MCF 10A (cell line): ENCODE results near the gene FAM151B. TPM values are rescaled to one million over a fixed set of nuclear protein-coding genes. Genes with fewer than 3 reads are reported as not detected.
"Not testable (repeated sequence)": the region's sequence is repeated elsewhere in the genome, so short reads cannot be mapped to it uniquely, and the experiment has no call there.

Experiments used
- BruUV-seq: library from RNA; stranded (reverse); fragments of 400-500 nt; replicated peaks from 2 replicates; lab custom pipeline; 2021; lab: Mats Ljungman, UMichigan
- CTCF ChIA-PET: fragments of 300-600 bp; sonication (Branson Sonifier 250); formaldehyde crosslinking; extraction: SDS; loops from one replicate; lab custom pipeline; 2021; ENCODE audit warnings: antibody characterized with exemption, inconsistent platforms; lab: Yijun Ruan, JAX
- POLR2A ChIA-PET: fragments of 300-600, 350-650 bp; sonication (Branson Sonifier 250); formaldehyde crosslinking; extraction: SDS; loops from one replicate; lab custom pipeline; 2020; ENCODE audit warnings: antibody characterized with exemption, inconsistent platforms; lab: Yijun Ruan, JAX
- DNase-seq: peaks from one replicate; pipeline ENCODE4 v3.0.0-alpha.2; 2018; ENCODE audit not compliant: unreplicated experiment
- H3K27ac Mint-ChIP-seq: one replicate; pipeline ENCODE4 v1.8.0; 2022; ENCODE audit warnings: mild to moderate bottlenecking, low read depth, mixed read lengths; ENCODE audit not compliant: unreplicated experiment
- H3K27me3 Mint-ChIP-seq: one replicate; pipeline ENCODE4 v1.8.0; 2022; ENCODE audit warnings: mixed read lengths; ENCODE audit not compliant: insufficient read depth, unreplicated experiment
- H3K36me3 Mint-ChIP-seq: one replicate; pipeline ENCODE4 v1.8.0; 2022; ENCODE audit warnings: mild to moderate bottlenecking, moderate library complexity, mixed read lengths; ENCODE audit not compliant: insufficient read depth, unreplicated experiment
- H3K4me1 Mint-ChIP-seq: one replicate; pipeline ENCODE4 v1.8.0; 2022; ENCODE audit warnings: mixed read lengths; ENCODE audit not compliant: insufficient read depth, unreplicated experiment
- H3K4me3 Mint-ChIP-seq: one replicate; pipeline ENCODE4 v1.8.0; 2022; ENCODE audit warnings: mild to moderate bottlenecking, moderate library complexity, mixed read lengths; ENCODE audit not compliant: unreplicated experiment
- H3K9me3 Mint-ChIP-seq: one replicate; pipeline ENCODE4 v1.8.0; 2022; ENCODE audit warnings: mixed read lengths; ENCODE audit not compliant: unreplicated experiment
- CTCF ChIP-seq: fragments of 200-600 bp; IDR thresholded peaks from one replicate; pipeline ENCODE4 v1.8.0; 2022; ENCODE audit warnings: antibody characterized with exemption, mild to moderate bottlenecking; ENCODE audit not compliant: unreplicated experiment
- intact Hi-C: fragments of 100-400 bp; cut with micrococcal nuclease; formaldehyde crosslinking; loops from 2 replicates; pipeline ENCODE4 v1.14.1; 2022
- total RNA-seq: library from RNA; stranded (reverse); gene quantifications from 2 replicates; pipeline ENCODE4 v1.2.3, GENCODE V29; 2022

Gene FAM151B
- total RNA-seq, 1 experiment from 2014 or later = 1.8 TPM

- peaks cover 9% of the 10 kb centered on the region for H3K9me3 Mint-ChIP-seq
- CTCF ChIA-PET = interaction anchor here (2.0 kb wide), 1 partner anchor 12 kb away, joined by 12 read pairs; no protein-coding TSS in a partner anchor
- no TSS peak for BruUV-seq
- POLR2A ChIA-PET = interaction anchor here (0.7 to 4.4 kb wide), 6 partner anchors 10 to 198 kb away, joined by 3 to 58 read pairs (median 14); partner anchors contain the start of genes FAM151B and ZFYVE16
- TF ChIP-seq CTCF = no peak
- peaks cover 19% of the 10 kb centered on the region for H3K4me1 Mint-ChIP-seq
- peaks cover 40% of the 10 kb centered on the region for H3K36me3 Mint-ChIP-seq
- peak overlapping the region; percentile 96 for H3K27ac Mint-ChIP-seq
- intact Hi-C loops = no loop called here
- H3K27me3 Mint-ChIP-seq = no peaks in the 10 kb centered on the region
- no peak for DNase-seq
- H3K4me3 Mint-ChIP-seq = no peak overlapping the region
Observed at GRCh38 chr5:80468131-80468530, 19.8 kb upstream of the FAM151B start.

GRCh38 chr5:80470631-80471030, 17.3 kb upstream of the FAM151B start:
- DNase-seq, POLR2A ChIA-PET, H3K27ac Mint-ChIP-seq, H3K27me3 Mint-ChIP-seq, intact Hi-C loops, H3K4me3 Mint-ChIP-seq, BruUV-seq, H3K9me3 Mint-ChIP-seq: not testable (repeated sequence)
- peaks cover 19% of the 10 kb centered on the region for H3K4me1 Mint-ChIP-seq
- H3K36me3 Mint-ChIP-seq = peaks cover 29% of the 10 kb centered on the region
- CTCF ChIA-PET = interaction anchor here (0.7 to 1.2 kb wide), 2 partner anchors 10 to 31 kb away, joined by 3 to 5 read pairs; no protein-coding TSS in a partner anchor

- no peak for TF ChIP-seq CTCF
- intact Hi-C loops = no loop called here
- Mint-ChIP-seq H3K27ac (no peak overlapping the region), H3K36me3 (peaks cover 46% of the 10 kb centered on the region), H3K4me3 (no peak overlapping the region), H3K27me3 (no peaks in the 10 kb centered on the region), H3K9me3 (peaks cover 9% of the 10 kb centered on the region), H3K4me1 (no peaks in the 10 kb centered on the region)
- BruUV-seq = no TSS peak
- no peak for DNase-seq
- ChIA-PET CTCF (no interaction called here), POLR2A (no interaction called here)
Observed at GRCh38 chr5:80474929-80475328, 13.0 kb upstream of the FAM151B start.

- no peak overlapping the region for H3K4me3 Mint-ChIP-seq
- H3K27me3 Mint-ChIP-seq = no peaks in the 10 kb centered on the region
- peaks cover 76% of the 10 kb centered on the region for H3K36me3 Mint-ChIP-seq
- CTCF ChIA-PET = interaction anchor here (0.6 to 3.8 kb wide), 6 partner anchors 10 to 707 kb away, joined by 3 to 35 read pairs (median 8); no protein-coding TSS in a partner anchor
- DNase-seq = no peak
- TF ChIP-seq CTCF = no peak
- BruUV-seq = no TSS peak
- peaks cover 8% of the 10 kb centered on the region for H3K4me1 Mint-ChIP-seq
- intact Hi-C loops = loop anchor here (2.0 kb wide), 1 partner anchor 193 kb away; no protein-coding TSS in a partner anchor
- peaks cover 6% of the 10 kb centered on the region for H3K9me3 Mint-ChIP-seq
- POLR2A ChIA-PET = interaction anchor here (2.8 kb wide), 1 partner anchor 72 kb away, joined by 7 read pairs; the partner anchor contains the start of gene ZFYVE16
- no peak overlapping the region for H3K27ac Mint-ChIP-seq
Observed at GRCh38 chr5:80479713-80480112, 8.2 kb upstream of the FAM151B start.
